Measurements from ENCODE around the gene HERC3. TPM values are rescaled to one million over a fixed set of nuclear protein-coding genes. Genes with fewer than 3 reads are reported as not detected.

The HERC3 gene
- total RNA-seq, 1 experiment from 2014 or later: 5.5 TPM

GRCh38 chr4:88549815-88550214, 42.5 kb upstream of the HERC3 start (continued):
- TF ChIP-seq, protein P1, sequence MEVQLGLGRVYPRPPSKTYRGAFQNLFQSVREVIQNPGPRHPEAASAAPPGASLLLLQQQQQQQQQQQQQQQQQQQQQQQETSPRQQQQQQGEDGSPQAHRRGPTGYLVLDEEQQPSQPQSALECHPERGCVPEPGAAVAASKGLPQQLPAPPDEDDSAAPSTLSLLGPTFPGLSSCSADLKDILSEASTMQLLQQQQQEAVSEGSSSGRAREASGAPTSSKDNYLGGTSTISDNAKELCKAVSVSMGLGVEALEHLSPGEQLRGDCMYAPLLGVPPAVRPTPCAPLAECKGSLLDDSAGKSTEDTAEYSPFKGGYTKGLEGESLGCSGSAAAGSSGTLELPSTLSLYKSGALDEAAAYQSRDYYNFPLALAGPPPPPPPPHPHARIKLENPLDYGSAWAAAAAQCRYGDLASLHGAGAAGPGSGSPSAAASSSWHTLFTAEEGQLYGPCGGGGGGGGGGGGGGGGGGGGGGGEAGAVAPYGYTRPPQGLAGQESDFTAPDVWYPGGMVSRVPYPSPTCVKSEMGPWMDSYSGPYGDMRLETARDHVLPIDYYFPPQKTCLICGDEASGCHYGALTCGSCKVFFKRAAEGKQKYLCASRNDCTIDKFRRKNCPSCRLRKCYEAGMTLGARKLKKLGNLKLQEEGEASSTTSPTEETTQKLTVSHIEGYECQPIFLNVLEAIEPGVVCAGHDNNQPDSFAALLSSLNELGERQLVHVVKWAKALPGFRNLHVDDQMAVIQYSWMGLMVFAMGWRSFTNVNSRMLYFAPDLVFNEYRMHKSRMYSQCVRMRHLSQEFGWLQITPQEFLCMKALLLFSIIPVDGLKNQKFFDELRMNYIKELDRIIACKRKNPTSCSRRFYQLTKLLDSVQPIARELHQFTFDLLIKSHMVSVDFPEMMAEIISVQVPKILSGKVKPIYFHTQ (CRISPR knock-in tag; IDR thresholded peaks at IDR 0.05): no peak
- TF ChIP-seq ZNF121 (CRISPR knock-in tag; IDR thresholded peaks at IDR 0.05): no peak

DNA sequence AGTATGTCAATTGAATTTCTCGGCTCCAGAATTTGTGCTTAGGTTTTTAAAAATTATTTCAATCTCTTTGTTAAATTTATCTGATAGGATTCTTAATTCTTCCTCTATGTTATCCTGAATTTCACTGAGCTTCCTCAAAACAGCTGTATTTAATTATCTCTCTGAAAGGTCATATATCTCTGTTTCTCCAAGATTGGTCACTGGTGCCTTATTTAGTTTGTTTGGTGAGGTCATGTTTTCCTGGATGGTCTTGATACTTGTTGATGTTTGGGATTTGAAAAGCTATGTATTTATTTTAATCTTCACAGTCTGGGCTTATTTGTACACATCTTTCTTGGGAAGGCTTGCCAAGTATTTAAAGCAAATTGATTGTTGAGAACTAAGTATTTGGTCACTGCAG, 24.7 kb upstream of the HERC3 start:
- Mint-ChIP-seq H3K9me3 (peaks cover 6% of the 10 kb centered on the region), H3K36me3 (no peaks in the 10 kb centered on the region), H3K4me1 (peaks cover 6% of the 10 kb centered on the region), H3K4me3 (no peak overlapping the region), H3K27ac (no peak overlapping the region), H3K27me3 (ENCODE audit: low read depth) (peaks cover 2% of the 10 kb centered on the region; the same call in 1 of the 2 replicates)
- TF ChIP-seq ZNF532 (CRISPR knock-in tag; IDR thresholded peaks at IDR 0.05; ENCODE audit: borderline replicate concordance) (no peak), ZMAT4 (CRISPR knock-in tag; IDR thresholded peaks at IDR 0.05) (no peak), ZNF396 (CRISPR knock-in tag; IDR thresholded peaks at IDR 0.05; ENCODE audit: borderline replicate concordance) (no peak), JUN (CRISPR knock-in tag; IDR thresholded peaks at IDR 0.05) (no peak), ZNF121 (CRISPR knock-in tag; IDR thresholded peaks at IDR 0.05) (no peak), TEAD4 (CRISPR knock-in tag; IDR thresholded peaks at IDR 0.05) (no peak), ATF1 (CRISPR knock-in tag; IDR thresholded peaks at IDR 0.05) (no peak), RORB (CRISPR knock-in tag; IDR thresholded peaks at IDR 0.05) (no peak), CREM (CRISPR knock-in tag; IDR thresholded peaks at IDR 0.05) (no peak)
- TF ChIP-seq, protein P2, sequence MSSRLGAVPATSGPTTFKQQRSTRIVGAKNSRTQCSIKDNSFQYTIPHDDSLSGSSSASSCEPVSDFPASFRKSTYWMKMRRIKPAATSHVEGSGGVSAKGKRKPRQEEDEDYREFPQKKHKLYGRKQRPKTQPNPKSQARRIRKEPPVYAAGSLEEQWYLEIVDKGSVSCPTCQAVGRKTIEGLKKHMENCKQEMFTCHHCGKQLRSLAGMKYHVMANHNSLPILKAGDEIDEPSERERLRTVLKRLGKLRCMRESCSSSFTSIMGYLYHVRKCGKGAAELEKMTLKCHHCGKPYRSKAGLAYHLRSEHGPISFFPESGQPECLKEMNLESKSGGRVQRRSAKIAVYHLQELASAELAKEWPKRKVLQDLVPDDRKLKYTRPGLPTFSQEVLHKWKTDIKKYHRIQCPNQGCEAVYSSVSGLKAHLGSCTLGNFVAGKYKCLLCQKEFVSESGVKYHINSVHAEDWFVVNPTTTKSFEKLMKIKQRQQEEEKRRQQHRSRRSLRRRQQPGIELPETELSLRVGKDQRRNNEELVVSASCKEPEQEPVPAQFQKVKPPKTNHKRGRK (CRISPR knock-in tag; IDR thresholded peaks at IDR 0.05; ENCODE audit: borderline replicate concordance): no peak
- TF ChIP-seq, protein P3, sequence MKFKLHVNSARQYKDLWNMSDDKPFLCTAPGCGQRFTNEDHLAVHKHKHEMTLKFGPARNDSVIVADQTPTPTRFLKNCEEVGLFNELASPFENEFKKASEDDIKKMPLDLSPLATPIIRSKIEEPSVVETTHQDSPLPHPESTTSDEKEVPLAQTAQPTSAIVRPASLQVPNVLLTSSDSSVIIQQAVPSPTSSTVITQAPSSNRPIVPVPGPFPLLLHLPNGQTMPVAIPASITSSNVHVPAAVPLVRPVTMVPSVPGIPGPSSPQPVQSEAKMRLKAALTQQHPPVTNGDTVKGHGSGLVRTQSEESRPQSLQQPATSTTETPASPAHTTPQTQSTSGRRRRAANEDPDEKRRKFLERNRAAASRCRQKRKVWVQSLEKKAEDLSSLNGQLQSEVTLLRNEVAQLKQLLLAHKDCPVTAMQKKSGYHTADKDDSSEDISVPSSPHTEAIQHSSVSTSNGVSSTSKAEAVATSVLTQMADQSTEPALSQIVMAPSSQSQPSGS (CRISPR knock-in tag; IDR thresholded peaks at IDR 0.05; ENCODE audit: borderline replicate concordance, low read depth): no peak
- TF ChIP-seq, protein P4, sequence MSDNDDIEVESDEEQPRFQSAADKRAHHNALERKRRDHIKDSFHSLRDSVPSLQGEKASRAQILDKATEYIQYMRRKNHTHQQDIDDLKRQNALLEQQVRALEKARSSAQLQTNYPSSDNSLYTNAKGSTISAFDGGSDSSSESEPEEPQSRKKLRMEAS (CRISPR knock-in tag; IDR thresholded peaks at IDR 0.05): no peak
- TF ChIP-seq, protein P5, sequence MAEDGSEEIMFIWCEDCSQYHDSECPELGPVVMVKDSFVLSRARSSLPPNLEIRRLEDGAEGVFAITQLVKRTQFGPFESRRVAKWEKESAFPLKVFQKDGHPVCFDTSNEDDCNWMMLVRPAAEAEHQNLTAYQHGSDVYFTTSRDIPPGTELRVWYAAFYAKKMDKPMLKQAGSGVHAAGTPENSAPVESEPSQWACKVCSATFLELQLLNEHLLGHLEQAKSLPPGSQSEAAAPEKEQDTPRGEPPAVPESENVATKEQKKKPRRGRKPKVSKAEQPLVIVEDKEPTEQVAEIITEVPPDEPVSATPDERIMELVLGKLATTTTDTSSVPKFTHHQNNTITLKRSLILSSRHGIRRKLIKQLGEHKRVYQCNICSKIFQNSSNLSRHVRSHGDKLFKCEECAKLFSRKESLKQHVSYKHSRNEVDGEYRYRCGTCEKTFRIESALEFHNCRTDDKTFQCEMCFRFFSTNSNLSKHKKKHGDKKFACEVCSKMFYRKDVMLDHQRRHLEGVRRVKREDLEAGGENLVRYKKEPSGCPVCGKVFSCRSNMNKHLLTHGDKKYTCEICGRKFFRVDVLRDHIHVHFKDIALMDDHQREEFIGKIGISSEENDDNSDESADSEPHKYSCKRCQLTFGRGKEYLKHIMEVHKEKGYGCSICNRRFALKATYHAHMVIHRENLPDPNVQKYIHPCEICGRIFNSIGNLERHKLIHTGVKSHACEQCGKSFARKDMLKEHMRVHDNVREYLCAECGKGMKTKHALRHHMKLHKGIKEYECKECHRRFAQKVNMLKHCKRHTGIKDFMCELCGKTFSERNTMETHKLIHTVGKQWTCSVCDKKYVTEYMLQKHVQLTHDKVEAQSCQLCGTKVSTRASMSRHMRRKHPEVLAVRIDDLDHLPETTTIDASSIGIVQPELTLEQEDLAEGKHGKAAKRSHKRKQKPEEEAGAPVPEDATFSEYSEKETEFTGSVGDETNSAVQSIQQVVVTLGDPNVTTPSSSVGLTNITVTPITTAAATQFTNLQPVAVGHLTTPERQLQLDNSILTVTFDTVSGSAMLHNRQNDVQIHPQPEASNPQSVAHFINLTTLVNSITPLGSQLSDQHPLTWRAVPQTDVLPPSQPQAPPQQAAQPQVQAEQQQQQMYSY (CRISPR knock-in tag; IDR thresholded peaks at IDR 0.05): no peak
- ATAC-seq (no peak), DNase-seq (ENCODE audit: low spot score) (no peak)
- ChIA-PET CTCF (interaction anchor here (1.1 kb wide), 1 partner anchor 105 kb away, joined by 3 read pairs; no protein-coding TSS in a partner anchor), POLR2A (no interaction called here)

Data from WTC11 (cell line).